Astrocyte of the cerebellum (primary cell): Measurements from ENCODE around the gene NPTN.

Experiments
- DNase-seq: peaks from one replicate; pipeline ENCODE4 v3.0.0-alpha.2; 2011; ENCODE audit warnings: low read depth
- H3K4me3 ChIP-seq: 2 replicates; pipeline ENCODE4 v1.5.1; 2011; ENCODE audit warnings: mild to moderate bottlenecking, low read depth, low read length, moderate library complexity
- in situ Hi-C: cut with HindIII; loops from 2 replicates; pipeline ENCODE4 v1.10.0; 2017; ENCODE audit warnings: low sequenced_read_pairs
- TF ChIP-seq, protein P1 (sequence below): IDR thresholded peaks from 2 replicates; pipeline ENCODE4 v1.5.1; 2012; ENCODE audit warnings: low read length, low read depth, moderate library complexity, mild to moderate bottlenecking; ENCODE audit errors: missing control alignments

NPTN gene

DNA sequence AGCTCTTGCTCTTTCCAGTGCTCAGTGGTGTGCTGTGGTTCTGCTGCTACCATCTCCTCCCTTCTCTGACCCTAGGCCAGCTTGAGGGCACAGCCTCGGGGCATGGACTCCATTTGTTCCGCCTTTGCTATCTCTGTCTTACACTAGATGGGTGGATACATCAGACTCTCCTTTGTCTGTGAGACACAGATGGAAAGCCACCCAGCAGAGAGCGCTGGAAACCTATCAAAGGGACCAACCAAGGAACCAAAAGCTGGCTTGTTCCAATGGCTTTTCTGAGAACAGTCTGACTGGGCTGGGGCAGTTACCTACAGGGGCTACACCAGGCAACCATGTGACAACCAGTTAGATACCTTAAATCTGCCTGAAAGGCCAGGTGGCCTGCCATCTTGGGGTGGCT is 63.8 kb downstream of the NPTN start:
- no peak for DNase-seq
- TF ChIP-seq, protein P1, sequence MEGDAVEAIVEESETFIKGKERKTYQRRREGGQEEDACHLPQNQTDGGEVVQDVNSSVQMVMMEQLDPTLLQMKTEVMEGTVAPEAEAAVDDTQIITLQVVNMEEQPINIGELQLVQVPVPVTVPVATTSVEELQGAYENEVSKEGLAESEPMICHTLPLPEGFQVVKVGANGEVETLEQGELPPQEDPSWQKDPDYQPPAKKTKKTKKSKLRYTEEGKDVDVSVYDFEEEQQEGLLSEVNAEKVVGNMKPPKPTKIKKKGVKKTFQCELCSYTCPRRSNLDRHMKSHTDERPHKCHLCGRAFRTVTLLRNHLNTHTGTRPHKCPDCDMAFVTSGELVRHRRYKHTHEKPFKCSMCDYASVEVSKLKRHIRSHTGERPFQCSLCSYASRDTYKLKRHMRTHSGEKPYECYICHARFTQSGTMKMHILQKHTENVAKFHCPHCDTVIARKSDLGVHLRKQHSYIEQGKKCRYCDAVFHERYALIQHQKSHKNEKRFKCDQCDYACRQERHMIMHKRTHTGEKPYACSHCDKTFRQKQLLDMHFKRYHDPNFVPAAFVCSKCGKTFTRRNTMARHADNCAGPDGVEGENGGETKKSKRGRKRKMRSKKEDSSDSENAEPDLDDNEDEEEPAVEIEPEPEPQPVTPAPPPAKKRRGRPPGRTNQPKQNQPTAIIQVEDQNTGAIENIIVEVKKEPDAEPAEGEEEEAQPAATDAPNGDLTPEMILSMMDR: no peak
- H3K4me3 ChIP-seq: no peak overlapping the region
- in situ Hi-C loops: no loop called here

DNA sequence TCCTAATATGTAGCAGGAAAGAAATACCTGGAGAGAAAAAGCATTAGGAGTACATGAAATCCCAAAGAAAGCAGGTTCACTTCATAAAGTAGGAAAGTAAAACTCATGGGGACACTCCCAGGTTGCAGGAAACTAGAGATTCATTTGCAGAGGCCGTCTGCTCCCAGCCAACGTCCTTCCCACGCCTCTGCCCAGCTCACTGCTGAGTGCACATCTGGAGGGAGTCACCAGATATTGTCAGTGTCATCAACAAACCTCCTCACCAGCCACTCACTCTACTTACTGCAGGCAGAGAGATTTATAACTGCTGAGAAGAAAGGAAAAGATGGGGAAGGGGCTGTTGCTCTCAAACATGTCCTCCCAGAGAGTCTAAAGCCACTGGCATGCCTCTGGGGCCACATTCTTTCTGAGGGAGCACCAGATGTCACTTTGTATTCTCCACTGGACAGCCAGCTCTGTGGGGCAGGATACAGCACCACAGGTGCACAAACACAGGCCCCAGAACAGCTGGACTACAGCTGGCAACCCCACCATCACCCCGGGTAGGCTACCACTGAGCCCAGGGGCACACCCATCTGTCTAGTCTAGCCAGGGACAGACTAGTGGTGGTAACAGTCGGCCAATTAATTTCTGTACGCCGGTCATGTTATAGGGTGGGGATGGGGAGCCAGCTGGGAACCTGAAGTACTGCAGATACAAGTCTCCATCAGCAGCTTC is 64.5 kb downstream of the NPTN start:
- TF ChIP-seq, protein P1: no peak
- DNase-seq: no peak
- H3K4me3 ChIP-seq: no peak overlapping the region
- in situ Hi-C loops: no loop called here

DNA sequence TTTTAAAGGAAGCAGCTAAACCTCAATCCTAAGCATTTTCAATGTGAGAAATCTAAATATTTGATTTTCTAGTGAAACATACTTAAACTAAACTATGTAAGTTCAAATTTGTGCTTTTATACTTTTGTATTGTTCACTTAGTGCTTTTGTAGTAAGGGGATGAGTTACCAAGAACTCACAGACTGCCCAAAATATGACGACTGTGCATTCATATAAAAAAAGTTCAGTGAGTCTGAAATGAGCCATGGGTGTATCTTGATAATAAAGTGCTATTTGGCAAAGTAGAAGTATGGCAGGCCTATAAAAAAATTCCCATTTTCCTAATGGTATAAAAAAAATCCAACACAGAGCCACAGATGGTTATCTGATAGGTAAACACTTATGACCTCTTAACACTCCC is 66.2 kb downstream of the NPTN start:
- TF ChIP-seq, protein P1: no peak
- DNase-seq: no peak
- in situ Hi-C loops: no loop called here
- H3K4me3 ChIP-seq: no peak overlapping the region

DNA sequence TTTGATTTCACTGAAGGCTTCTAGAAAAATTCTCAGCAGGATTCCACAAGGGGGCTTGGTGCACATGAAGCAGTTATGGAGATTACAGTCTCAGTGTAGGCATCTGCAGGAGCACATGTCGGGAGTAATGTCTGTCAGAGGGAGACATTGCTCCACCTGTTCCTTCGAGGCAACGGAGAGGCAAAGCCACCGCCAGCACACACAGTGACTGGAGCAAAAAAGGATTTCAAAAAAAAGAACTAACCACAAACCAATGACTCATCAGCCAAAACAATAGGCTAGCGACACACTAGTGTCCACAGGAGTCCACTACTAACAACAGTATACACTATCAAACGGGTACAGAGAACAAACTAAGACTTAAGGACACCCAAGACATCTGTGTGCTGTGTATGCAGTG is 68.9 kb downstream of the NPTN start:
- H3K4me3 ChIP-seq: no peak overlapping the region
- TF ChIP-seq, protein P1: peak; percentile 32
- DNase-seq: peak; percentile 34
- in situ Hi-C loops: no loop called here

DNA sequence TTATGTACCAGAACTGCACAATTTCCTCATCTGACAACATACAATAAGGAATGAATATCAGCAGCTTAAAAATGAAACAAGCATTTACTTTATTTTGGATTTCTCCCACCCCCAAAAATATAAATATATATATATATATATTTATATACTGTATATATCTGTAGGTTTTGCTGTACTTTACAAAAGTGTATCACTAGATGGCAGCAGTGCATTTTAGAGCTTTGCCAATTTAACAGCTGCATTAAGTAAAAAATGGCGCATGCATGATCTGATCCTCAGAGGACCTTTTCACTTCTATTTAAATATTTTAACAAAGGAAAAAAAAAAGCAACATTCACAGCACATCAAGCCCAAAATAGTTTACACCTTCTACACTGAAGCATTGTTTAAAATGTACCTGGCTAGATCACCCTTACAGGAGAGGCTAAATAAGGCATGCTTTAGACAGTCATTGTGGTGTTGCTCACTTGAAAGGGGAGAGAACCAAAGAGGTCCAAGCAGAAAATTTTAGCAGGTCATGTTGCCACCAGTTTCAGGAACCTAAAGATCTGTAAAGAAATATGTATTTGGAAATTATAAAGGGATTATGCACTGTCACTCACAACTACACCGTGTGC is 72.6 kb downstream of the NPTN start:
- DNase-seq: peak; percentile 70
- no peak overlapping the region for H3K4me3 ChIP-seq
- TF ChIP-seq, protein P1: peak; percentile 39
- in situ Hi-C loops: no loop called here

DNA sequence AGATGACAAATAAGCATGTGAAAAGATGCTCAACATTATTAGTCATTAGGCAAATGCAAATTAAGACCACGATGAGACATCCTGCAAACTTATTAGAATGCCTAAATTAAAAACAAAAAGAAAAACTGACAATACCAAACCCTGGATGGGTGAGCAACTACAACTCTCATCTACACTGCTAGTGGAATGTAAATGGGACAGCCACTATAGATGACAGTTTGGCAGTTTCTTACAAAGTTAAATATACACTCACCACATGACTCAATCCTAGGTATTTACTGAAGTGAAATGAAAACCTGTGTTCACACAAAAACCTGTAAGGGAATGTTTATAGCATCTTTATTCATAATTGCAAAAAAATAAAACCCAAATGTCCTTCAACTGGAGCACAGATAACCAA is 74.7 kb downstream of the NPTN start:
- no peak for DNase-seq
- H3K4me3 ChIP-seq: no peak overlapping the region
- TF ChIP-seq, protein P1: no peak
- in situ Hi-C loops: no loop called here
